ENCODE results near the gene SUSD4. TPM values are rescaled to one million over a fixed set of nuclear protein-coding genes. Genes with fewer than 3 reads are reported as not detected.

SUSD4 gene
- total and polyA plus RNA-seq, 2 donors (not counting 3 experiments of a cell fraction or from before 2014, with no cell fraction given), result not detected

DNA sequence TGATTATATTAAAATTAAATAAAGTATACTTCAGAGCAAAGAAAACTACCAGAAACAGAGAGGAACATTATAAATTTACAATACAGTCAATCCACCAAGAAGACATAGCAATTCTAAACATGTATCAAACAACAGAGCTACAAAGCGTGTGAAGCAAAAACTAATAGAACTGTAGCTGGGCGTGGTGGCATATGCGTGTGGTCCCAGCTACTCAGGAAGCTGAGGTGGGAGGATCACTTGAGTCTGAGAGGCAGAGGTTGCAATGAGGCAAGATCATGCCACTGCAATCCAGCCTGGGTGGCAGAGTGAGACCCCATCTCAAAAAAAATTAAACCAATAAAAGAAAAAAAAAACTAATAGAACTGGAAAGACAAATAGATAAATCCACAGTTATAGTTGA lies 41.5 kb upstream of the SUSD4 start:
- intact Hi-C loops (cut with micrococcal nuclease) (no loop called here), dilution Hi-C loops (cut with MboI; ENCODE audit: extremely low pct_ligation_motif_present, low sequenced_read_pairs) (no loop called here)
- no peaks in the 10 kb centered on the region for H3K9me1 ChIP-seq (replicated peaks; ENCODE audit: control insufficient read depth, extremely low read depth, insufficient read depth, low read length)
- no peaks in the 10 kb centered on the region for H4K20me1 ChIP-seq (replicated peaks; ENCODE audit: control insufficient read depth, extremely low read depth, insufficient read depth, low read length)
- H3K79me2 ChIP-seq (ENCODE audit: control insufficient read depth, insufficient read depth, low read length), result no peaks in the 10 kb centered on the region
- DNase-seq (ENCODE audit: low read depth, low spot score), result no peak
- ChIA-PET CTCF (no interaction called here), POLR2A (no interaction called here)
- no peak for FAIRE-seq
- TF ChIP-seq CTCF (IDR thresholded peaks at IDR 0.05; ENCODE audit: extremely low read depth in 1 of 2, insufficient read depth in 1 of 2, low read depth in 1 of 2, low read length in 2 of 2), result no peak
- BruUV-seq (replicated peaks), result no TSS peak
- no peak overlapping the region for H3K4me3 ChIP-seq (replicated peaks in 1 of 3; ENCODE audit: insufficient read depth in 1 of 3, low read depth in 1 of 3, low read length in 3 of 3)
- H3K27me3 ChIP-seq (ENCODE audit: control insufficient read depth in 2 of 2, insufficient read depth in 2 of 2, low read length in 2 of 2), result no peaks in the 10 kb centered on the region
- H3K4me1 ChIP-seq (ENCODE audit: control insufficient read depth, extremely low read depth, insufficient read depth, low read length), result no peaks in the 10 kb centered on the region
- H3K9me3 ChIP-seq (replicated peaks; ENCODE audit: control insufficient read depth, insufficient read depth, low read length), result no peaks in the 10 kb centered on the region
- no peak overlapping the region for H3K27ac ChIP-seq (ENCODE audit: insufficient read depth, low read depth, low read length)
- H3K36me3 ChIP-seq (ENCODE audit: control insufficient read depth in 2 of 2, extremely low read depth in 1 of 2, insufficient read depth in 2 of 2, low read length in 2 of 2), result no peaks in the 10 kb centered on the region
- H2AFZ ChIP-seq (ENCODE audit: low read depth, low read length), result no peak overlapping the region
- H3K9ac ChIP-seq (replicated peaks; ENCODE audit: extremely low read depth, insufficient read depth, low read length), result no peak overlapping the region
- no peak overlapping the region for H3K4me2 ChIP-seq (ENCODE audit: insufficient read depth, low read length)

GRCh38 chr1:223403184-223403815 lies 39.3 kb upstream of the SUSD4 start:
- H3K9ac ChIP-seq (replicated peaks; ENCODE audit: extremely low read depth, insufficient read depth, low read length), result no peak overlapping the region
- no peak overlapping the region for H3K4me3 ChIP-seq (replicated peaks in 1 of 3; ENCODE audit: insufficient read depth in 1 of 3, low read depth in 1 of 3, low read length in 3 of 3)
- no peak overlapping the region for H3K27ac ChIP-seq (ENCODE audit: insufficient read depth, low read depth, low read length)
- H3K36me3 ChIP-seq (ENCODE audit: control insufficient read depth in 2 of 2, extremely low read depth in 1 of 2, insufficient read depth in 2 of 2, low read length in 2 of 2), result no peaks in the 10 kb centered on the region
- no peaks in the 10 kb centered on the region for H3K79me2 ChIP-seq (ENCODE audit: control insufficient read depth, insufficient read depth, low read length)
- TF ChIP-seq, protein P1, sequence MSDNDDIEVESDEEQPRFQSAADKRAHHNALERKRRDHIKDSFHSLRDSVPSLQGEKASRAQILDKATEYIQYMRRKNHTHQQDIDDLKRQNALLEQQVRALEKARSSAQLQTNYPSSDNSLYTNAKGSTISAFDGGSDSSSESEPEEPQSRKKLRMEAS (IDR thresholded peaks at IDR 0.05; ENCODE audit: insufficient read depth, insufficient read length), result no peak
- no peak for TF ChIP-seq POLR2AphosphoS5 (IDR thresholded peaks at IDR 0.05; ENCODE audit: insufficient read depth, low read depth, low read length)
- TF ChIP-seq CTCF (IDR thresholded peaks at IDR 0.05; ENCODE audit: extremely low read depth in 1 of 2, insufficient read depth in 1 of 2, low read depth in 1 of 2, low read length in 2 of 2), result no peak
- TF ChIP-seq EZH2 (IDR thresholded peaks at IDR 0.05; ENCODE audit: borderline replicate concordance, low read depth, low read length, severe bottlenecking), result no peak
- no peak for TF ChIP-seq POLR2A (IDR thresholded peaks at IDR 0.05; ENCODE audit: low read depth, low read length)
- no peak for TF ChIP-seq FOS (IDR thresholded peaks at IDR 0.05; ENCODE audit: borderline replicate concordance, insufficient read depth, low read length)
- no peak for TF ChIP-seq JUN (IDR thresholded peaks at IDR 0.05; ENCODE audit: borderline replicate concordance, insufficient read depth, insufficient read length, low read depth)
- no peak for TF ChIP-seq GATA2 (IDR thresholded peaks at IDR 0.05; ENCODE audit: insufficient read depth, insufficient read length, low read depth, low read length)
- no peak for TF ChIP-seq MYC (IDR thresholded peaks at IDR 0.05; ENCODE audit: low read depth, low read length)
- no peaks in the 10 kb centered on the region for H3K27me3 ChIP-seq (ENCODE audit: control insufficient read depth in 2 of 2, insufficient read depth in 2 of 2, low read length in 2 of 2)
- H3K9me3 ChIP-seq (replicated peaks; ENCODE audit: control insufficient read depth, insufficient read depth, low read length), result no peaks in the 10 kb centered on the region
- dilution Hi-C loops (cut with MboI; ENCODE audit: extremely low pct_ligation_motif_present, low sequenced_read_pairs) (no loop called here), intact Hi-C loops (cut with micrococcal nuclease) (no loop called here)
- H4K20me1 ChIP-seq (replicated peaks; ENCODE audit: control insufficient read depth, extremely low read depth, insufficient read depth, low read length), result no peaks in the 10 kb centered on the region
- ChIA-PET CTCF (interaction anchor here (0.9 kb wide), 1 partner anchor 13 kb away, joined by 5 read pairs; no protein-coding TSS in a partner anchor), POLR2A (no interaction called here)
- no peak overlapping the region for H3K4me2 ChIP-seq (ENCODE audit: insufficient read depth, low read length)
- DNase-seq (ENCODE audit: low read depth, low spot score) (no peak), FAIRE-seq (no peak)
- H3K4me1 ChIP-seq (ENCODE audit: control insufficient read depth, extremely low read depth, insufficient read depth, low read length), result no peaks in the 10 kb centered on the region
- no peak overlapping the region for H2AFZ ChIP-seq (ENCODE audit: low read depth, low read length)
- H3K9me1 ChIP-seq (replicated peaks; ENCODE audit: control insufficient read depth, extremely low read depth, insufficient read depth, low read length), result no peaks in the 10 kb centered on the region
- BruUV-seq (replicated peaks), result no TSS peak
